ENCODE measurements around the gene ZFYVE26.

ZFYVE26 gene

DNA sequence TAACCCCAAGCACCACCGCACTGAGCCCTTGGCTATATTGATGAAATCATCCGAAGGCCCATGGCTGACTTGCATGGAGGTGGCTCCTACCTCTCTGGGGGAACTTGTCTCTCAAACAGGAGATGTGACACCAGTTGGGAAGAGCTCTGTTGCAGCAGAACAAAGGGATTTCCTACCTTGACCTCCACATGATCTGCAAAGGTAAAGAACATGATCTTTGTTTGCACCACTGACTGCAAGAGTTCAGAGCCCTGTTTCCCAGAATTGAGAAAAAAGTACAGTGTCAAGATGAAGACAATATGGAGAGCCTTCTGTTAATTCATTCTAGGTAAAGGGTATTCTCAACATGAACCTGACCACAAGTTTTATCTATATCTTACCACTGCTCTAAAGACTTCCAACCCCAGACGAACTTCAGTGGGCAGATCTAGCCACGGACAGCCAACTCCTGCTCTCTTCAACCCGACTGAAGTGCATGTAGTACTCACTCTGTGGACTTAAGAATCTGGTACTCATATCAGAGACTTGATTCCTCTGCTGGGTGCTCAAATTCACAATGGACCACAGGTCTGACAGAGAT lies 32.1 kb downstream of the ZFYVE26 start:
- no peaks in the 10 kb centered on the region for H3K9me3 ChIP-seq (ENCODE audit: control insufficient read depth, insufficient read depth, low read length)
- no peaks in the 10 kb centered on the region for H3K4me1 ChIP-seq (ENCODE audit: insufficient read depth, low read length)
- peaks cover 26% of the 10 kb centered on the region; the same call in 1 of the 2 replicates for H3K36me3 ChIP-seq (ENCODE audit: insufficient read depth, low read length)
- H3K9ac ChIP-seq (ENCODE audit: low read depth, low read length), result no peak overlapping the region

GRCh38 chr14:67782090-67782489 lies 34.3 kb downstream of the ZFYVE26 start:
- Histone ChIP-seq H3K9me3 (ENCODE audit: control insufficient read depth, insufficient read depth, low read length) (no peaks in the 10 kb centered on the region), H3K9ac (ENCODE audit: low read depth, low read length) (no peak overlapping the region), H3K4me1 (ENCODE audit: insufficient read depth, low read length) (no peaks in the 10 kb centered on the region), H3K36me3 (ENCODE audit: insufficient read depth, low read length) (peaks cover 33% of the 10 kb centered on the region)

DNA sequence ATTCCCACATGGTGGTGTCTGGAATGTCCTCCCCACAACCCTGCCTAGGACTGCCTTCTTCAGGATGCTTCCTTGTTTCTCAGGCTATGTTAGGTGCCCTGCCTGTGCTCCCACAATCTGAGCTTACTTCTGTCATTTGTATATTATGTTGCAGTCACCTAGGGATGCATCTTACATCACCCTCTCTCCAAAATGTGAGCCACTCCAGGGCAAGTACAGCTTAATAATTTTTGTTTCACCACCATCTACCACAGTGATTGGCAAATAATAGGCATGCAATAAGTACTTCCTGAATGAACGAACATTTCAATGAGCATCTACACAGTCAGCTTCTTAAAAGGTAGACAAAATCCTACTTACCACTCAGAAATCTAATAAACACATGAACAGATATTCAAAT lies 37.6 kb downstream of the ZFYVE26 start:
- Histone ChIP-seq H3K36me3 (ENCODE audit: insufficient read depth, low read length) (peaks cover 33% of the 10 kb centered on the region), H3K9me3 (ENCODE audit: control insufficient read depth, insufficient read depth, low read length) (no peaks in the 10 kb centered on the region), H3K9ac (ENCODE audit: low read depth, low read length) (no peak overlapping the region), H3K4me1 (ENCODE audit: insufficient read depth, low read length) (no peaks in the 10 kb centered on the region)

DNA sequence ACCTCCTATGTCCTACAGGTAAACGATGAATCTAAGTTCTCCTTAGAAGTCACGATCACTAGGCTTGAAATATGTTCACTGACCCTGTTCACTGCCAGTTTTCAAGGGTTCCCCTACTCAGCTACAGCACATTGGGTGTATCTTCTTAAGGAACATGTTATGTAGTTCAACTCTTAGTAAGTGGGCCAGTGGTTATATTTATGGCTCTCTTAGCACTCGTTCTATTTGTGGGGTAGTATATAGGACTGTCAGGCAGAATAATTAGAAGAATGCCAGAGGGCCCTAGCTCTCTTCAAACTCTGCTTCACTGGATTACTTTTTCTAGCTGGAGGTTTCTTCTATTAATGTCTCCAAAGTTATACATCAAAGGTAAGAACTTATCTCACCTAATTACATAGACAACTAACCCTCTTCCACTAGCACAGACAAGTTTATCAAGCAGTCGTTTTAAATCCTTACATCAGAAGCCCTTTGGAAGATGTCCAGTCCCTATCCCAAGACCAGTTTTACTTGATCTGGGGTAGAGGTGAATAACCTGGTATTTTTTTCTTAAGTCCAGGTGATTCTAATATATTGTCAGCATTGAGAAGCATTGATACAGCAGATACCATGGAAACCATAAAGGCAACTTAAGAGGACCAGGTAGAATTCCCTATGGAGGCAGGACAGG lies 39.6 kb downstream of the ZFYVE26 start:
- Histone ChIP-seq H3K36me3 (ENCODE audit: insufficient read depth, low read length) (peaks cover 33% of the 10 kb centered on the region), H3K9me3 (ENCODE audit: control insufficient read depth, insufficient read depth, low read length) (no peaks in the 10 kb centered on the region), H3K4me1 (ENCODE audit: insufficient read depth, low read length) (no peaks in the 10 kb centered on the region), H3K9ac (ENCODE audit: low read depth, low read length) (no peak overlapping the region)

- H3K36me3 ChIP-seq (ENCODE audit: insufficient read depth, low read length), result peaks cover 28% of the 10 kb centered on the region
- H3K9me3 ChIP-seq (ENCODE audit: control insufficient read depth, insufficient read depth, low read length), result no peaks in the 10 kb centered on the region
- no peaks in the 10 kb centered on the region for H3K4me1 ChIP-seq (ENCODE audit: insufficient read depth, low read length)
- H3K9ac ChIP-seq (ENCODE audit: low read depth, low read length), result no peak overlapping the region
Observed at GRCh38 chr14:67773844-67774377, 42.5 kb downstream of the ZFYVE26 start.

- no peaks in the 10 kb centered on the region for H3K4me1 ChIP-seq (ENCODE audit: insufficient read depth, low read length)
- no peak overlapping the region for H3K9ac ChIP-seq (ENCODE audit: low read depth, low read length)
- H3K9me3 ChIP-seq (ENCODE audit: control insufficient read depth, insufficient read depth, low read length), result no peaks in the 10 kb centered on the region
- peaks cover 22% of the 10 kb centered on the region for H3K36me3 ChIP-seq (ENCODE audit: insufficient read depth, low read length)
Observed at GRCh38 chr14:67768219-67768618, 48.2 kb downstream of the ZFYVE26 start.

DNA sequence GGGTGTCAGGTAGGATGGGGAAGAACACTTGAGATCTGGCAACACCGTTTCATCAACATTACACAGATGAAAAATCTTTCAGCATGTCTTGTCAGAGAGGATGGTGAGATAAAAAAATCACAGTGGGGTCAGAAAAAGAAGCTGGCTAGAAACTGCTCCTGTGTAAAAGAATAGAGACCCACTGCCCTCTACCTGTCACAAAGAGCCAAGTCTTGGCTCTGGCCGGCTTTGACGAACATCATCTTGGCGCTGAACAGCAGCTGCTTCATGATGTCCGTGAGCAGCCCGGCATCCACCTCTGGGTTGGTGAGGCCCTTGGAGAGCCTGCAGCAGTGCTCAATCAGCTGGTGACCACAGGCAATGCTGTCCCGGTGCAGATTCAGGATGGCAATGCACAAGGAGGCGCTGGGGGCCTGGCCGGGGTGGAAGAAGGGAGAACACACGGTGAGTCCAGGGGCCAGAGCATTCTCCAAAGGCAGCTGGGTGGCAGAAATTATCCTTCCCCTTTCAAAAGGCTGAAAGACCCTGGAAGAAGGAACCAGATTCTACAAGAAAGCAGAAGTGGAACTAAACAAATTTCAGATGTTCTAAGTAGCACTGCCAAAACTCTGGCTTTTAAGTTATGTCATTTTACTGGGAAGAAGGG lies 50.2 kb downstream of the ZFYVE26 start:
- H3K9ac ChIP-seq (ENCODE audit: low read depth, low read length), result no peak overlapping the region
- no peaks in the 10 kb centered on the region for H3K4me1 ChIP-seq (ENCODE audit: insufficient read depth, low read length)
- H3K36me3 ChIP-seq (ENCODE audit: insufficient read depth, low read length), result peaks cover 22% of the 10 kb centered on the region
- H3K9me3 ChIP-seq (ENCODE audit: control insufficient read depth, insufficient read depth, low read length), result no peaks in the 10 kb centered on the region

DNA sequence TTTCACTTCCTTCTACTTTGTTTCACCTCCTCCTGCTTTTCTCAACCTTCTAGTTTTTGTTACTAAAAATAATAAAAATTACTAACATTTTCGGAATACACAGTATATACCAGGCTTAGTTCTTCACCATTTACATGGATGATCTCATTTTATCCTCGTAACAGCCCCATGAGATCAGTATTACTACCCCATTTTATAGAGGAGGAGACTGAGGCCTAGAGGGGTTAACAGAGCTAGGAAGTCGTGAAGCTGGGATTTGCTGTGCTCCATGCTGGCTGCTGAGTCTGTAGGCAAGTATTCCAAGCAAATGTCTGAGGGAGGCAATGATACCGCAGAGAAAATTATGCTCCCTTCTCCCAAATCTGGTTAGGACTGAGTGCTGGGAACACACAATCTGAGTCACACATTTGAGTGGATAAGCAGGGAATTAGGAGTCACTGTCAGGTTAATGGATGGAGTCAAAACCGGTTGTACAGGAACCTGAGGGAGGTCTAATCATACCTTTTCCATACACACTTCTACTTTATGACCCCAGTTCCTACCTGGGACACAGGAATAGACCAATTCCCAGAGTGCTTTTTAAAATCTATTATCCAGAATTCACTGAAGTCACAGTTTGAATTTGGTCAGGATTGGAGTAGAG lies 51.1 kb downstream of the ZFYVE26 start:
- peaks cover 22% of the 10 kb centered on the region for H3K36me3 ChIP-seq (ENCODE audit: insufficient read depth, low read length)
- no peaks in the 10 kb centered on the region for H3K4me1 ChIP-seq (ENCODE audit: insufficient read depth, low read length)
- no peaks in the 10 kb centered on the region for H3K9me3 ChIP-seq (ENCODE audit: control insufficient read depth, insufficient read depth, low read length)
- H3K9ac ChIP-seq (ENCODE audit: low read depth, low read length), result no peak overlapping the region

DNA sequence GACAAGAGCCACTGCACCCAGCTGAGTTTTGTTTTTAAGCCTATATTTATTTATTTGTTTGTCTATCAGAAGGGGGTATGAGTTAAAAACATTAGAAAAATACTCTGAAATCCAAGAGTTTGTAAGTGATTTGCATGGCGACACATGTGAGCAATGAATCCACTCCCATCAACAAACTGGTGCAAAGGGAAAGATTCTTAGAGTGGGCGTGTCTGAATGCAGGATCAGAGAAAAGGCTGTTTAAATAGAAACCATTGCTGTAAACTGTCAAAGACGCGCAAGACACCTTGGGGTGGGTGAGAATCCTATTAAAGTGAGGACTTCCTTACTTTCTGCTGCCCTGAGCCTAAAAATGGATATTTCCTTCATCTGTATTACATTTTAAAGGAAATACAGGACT lies 51.9 kb downstream of the ZFYVE26 start:
- H3K9ac ChIP-seq (ENCODE audit: low read depth, low read length), result no peak overlapping the region
- H3K9me3 ChIP-seq (ENCODE audit: control insufficient read depth, insufficient read depth, low read length), result no peaks in the 10 kb centered on the region
- peaks cover 22% of the 10 kb centered on the region for H3K36me3 ChIP-seq (ENCODE audit: insufficient read depth, low read length)
- no peaks in the 10 kb centered on the region for H3K4me1 ChIP-seq (ENCODE audit: insufficient read depth, low read length)

DNA sequence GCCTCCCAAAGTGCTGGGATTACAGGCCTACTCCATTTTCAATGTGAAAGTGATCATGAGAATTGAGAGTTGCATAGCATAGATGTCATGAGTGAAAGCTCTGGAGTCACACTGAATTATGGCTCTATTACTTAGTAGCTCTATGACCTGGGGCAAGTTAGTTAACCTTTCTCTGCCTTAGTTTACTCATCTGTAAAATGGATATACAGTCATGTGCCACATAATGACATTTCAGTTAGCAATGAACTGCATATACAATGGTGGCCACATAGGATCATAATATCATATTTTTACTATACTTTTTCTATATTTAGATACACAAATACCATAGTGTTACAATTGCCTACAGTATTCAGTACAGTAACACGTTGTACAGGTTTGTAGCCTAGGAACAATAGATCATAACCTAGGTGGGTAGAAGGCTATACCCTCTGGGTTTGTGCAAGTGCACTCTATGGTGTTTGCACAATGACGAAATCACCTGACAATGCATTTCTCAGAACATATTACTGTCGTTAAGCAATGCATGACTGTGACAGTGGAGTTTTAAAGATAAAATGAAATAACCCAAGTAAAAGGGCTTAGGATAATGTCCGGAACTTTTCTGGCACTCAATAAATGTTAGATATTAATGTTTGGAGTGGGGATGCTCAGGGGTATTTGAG lies 53.1 kb downstream of the ZFYVE26 start:
- Histone ChIP-seq H3K4me1 (ENCODE audit: insufficient read depth, low read length) (no peaks in the 10 kb centered on the region), H3K36me3 (ENCODE audit: insufficient read depth, low read length) (peaks cover 15% of the 10 kb centered on the region), H3K9ac (ENCODE audit: low read depth, low read length) (no peak overlapping the region), H3K9me3 (ENCODE audit: control insufficient read depth, insufficient read depth, low read length) (no peaks in the 10 kb centered on the region)

GRCh38 chr14:67762051-67762450 lies 54.3 kb downstream of the ZFYVE26 start:
- H3K9ac ChIP-seq (ENCODE audit: low read depth, low read length), result no peak overlapping the region
- peaks cover 15% of the 10 kb centered on the region for H3K36me3 ChIP-seq (ENCODE audit: insufficient read depth, low read length)
- no peaks in the 10 kb centered on the region for H3K4me1 ChIP-seq (ENCODE audit: insufficient read depth, low read length)
- no peaks in the 10 kb centered on the region for H3K9me3 ChIP-seq (ENCODE audit: control insufficient read depth, insufficient read depth, low read length)

GRCh38 chr14:67759916-67760315 lies 56.5 kb downstream of the ZFYVE26 start:
- H3K9ac ChIP-seq (ENCODE audit: low read depth, low read length), result no peak overlapping the region
- peaks cover 11% of the 10 kb centered on the region for H3K36me3 ChIP-seq (ENCODE audit: insufficient read depth, low read length)
- no peaks in the 10 kb centered on the region for H3K9me3 ChIP-seq (ENCODE audit: control insufficient read depth, insufficient read depth, low read length)
- H3K4me1 ChIP-seq (ENCODE audit: insufficient read depth, low read length), result no peaks in the 10 kb centered on the region

DNA sequence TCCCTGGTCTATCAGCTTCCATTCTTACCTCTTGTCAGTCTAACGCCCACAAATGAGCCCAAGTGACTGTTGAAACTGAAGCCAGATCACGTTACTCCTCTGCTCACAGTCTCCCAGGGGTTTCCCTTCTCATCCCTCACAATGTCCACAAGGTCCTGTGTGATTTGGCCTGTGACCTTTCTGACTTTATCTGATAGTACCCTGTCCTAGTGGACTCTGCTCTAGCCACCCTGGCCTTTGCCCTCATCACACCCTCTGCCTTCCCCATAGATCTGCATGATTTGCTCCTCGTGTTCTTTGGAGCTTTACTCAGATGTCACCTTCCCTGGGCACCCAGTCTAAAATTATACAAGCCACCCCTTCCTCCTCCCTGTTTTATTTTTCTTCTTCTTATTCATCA lies 59.2 kb downstream of the ZFYVE26 start:
- Histone ChIP-seq H3K9me3 (ENCODE audit: control insufficient read depth, insufficient read depth, low read length) (no peaks in the 10 kb centered on the region), H3K4me1 (ENCODE audit: insufficient read depth, low read length) (no peaks in the 10 kb centered on the region), H3K9ac (ENCODE audit: low read depth, low read length) (no peak overlapping the region), H3K36me3 (ENCODE audit: insufficient read depth, low read length) (peaks cover 22% of the 10 kb centered on the region)

GRCh38 chr14:67756496-67756895 lies 59.9 kb downstream of the ZFYVE26 start:
- no peak overlapping the region for H3K9ac ChIP-seq (ENCODE audit: low read depth, low read length)
- peaks cover 24% of the 10 kb centered on the region for H3K36me3 ChIP-seq (ENCODE audit: insufficient read depth, low read length)
- H3K4me1 ChIP-seq (ENCODE audit: insufficient read depth, low read length), result no peaks in the 10 kb centered on the region
- H3K9me3 ChIP-seq (ENCODE audit: control insufficient read depth, insufficient read depth, low read length), result no peaks in the 10 kb centered on the region
